ENCODE results near the gene CYCS.
"Not testable (repeated sequence)": the region's sequence is repeated elsewhere in the genome, so short reads cannot be mapped to it uniquely, and the experiment has no call there.

Gene CYCS

GRCh38 chr7:25117226-25118047 is 7.6 kb downstream of the CYCS start:
- no peak for DNase-seq

GRCh38 chr7:25116621-25117020 is 8.4 kb downstream of the CYCS start:
- no peak for DNase-seq

GRCh38 chr7:25110514-25110913 is 14.5 kb downstream of the CYCS start:
- DNase-seq: not testable (repeated sequence)

GRCh38 chr7:25109276-25109675 is 15.8 kb downstream of the CYCS start:
- no peak for DNase-seq

GRCh38 chr7:25105911-25106310 is 19.1 kb downstream of the CYCS start:
- DNase-seq: no peak

- DNase-seq: no peak
These were observed 21.3 kb downstream of the CYCS start for GRCh38 chr7:25103773-25104172.

GRCh38 chr7:25101817-25102216 is 23.2 kb downstream of the CYCS start:
- no peak for DNase-seq

- DNase-seq: no peak
These were observed 26.7 kb downstream of the CYCS start for GRCh38 chr7:25098096-25099046.

GRCh38 chr7:25095516-25096345 is 29.3 kb downstream of the CYCS start:
- DNase-seq: no peak

- DNase-seq: peak; percentile 48
These were observed 31.7 kb downstream of the CYCS start for GRCh38 chr7:25093268-25093826.

- DNase-seq: no peak
These were observed 33.3 kb downstream of the CYCS start for GRCh38 chr7:25091779-25092178.

- no peak for DNase-seq
These were observed 33.9 kb downstream of the CYCS start for GRCh38 chr7:25091176-25091575.

- no peak for DNase-seq
These were observed 34.7 kb downstream of the CYCS start for GRCh38 chr7:25090374-25090773.

- DNase-seq: no peak
These were observed 37.2 kb downstream of the CYCS start for GRCh38 chr7:25087855-25088254.

GRCh38 chr7:25084821-25085220 is 40.2 kb downstream of the CYCS start:
- no peak for DNase-seq

GRCh38 chr7:25083201-25083600 is 41.9 kb downstream of the CYCS start:
- no peak for DNase-seq

GRCh38 chr7:25082041-25082440 is 43.0 kb downstream of the CYCS start:
- DNase-seq: not testable (repeated sequence)

- DNase-seq: no peak
These were observed 48.0 kb downstream of the CYCS start for GRCh38 chr7:25077096-25077495.

GRCh38 chr7:25075459-25075858 is 49.6 kb downstream of the CYCS start:
- DNase-seq: no peak

GRCh38 chr7:25073451-25073850 is 51.6 kb downstream of the CYCS start:
- DNase-seq: peak; percentile 35

All from left hindlimb (tissue), 1 donor.